HG02678 (cell line): ENCODE results near the gene CAMTA1.

Source experiments
- ATAC-seq: cut with Tn5 transposase; IDR thresholded peaks from one replicate; pipeline ENCODE4 v1.9.1; 2021; ENCODE audit warnings: mild to moderate bottlenecking, moderate library complexity; ENCODE audit not compliant: unreplicated experiment

CAMTA1 gene

GRCh38 chr1:7528386-7529198 lies 743.3 kb downstream of the CAMTA1 start:
- ATAC-seq, result no peak

- no peak for ATAC-seq
These were observed 744.7 kb downstream of the CAMTA1 start for GRCh38 chr1:7529917-7530316.

GRCh38 chr1:7531562-7532340 lies 746.5 kb downstream of the CAMTA1 start:
- no peak for ATAC-seq

- ATAC-seq, result no peak
These were observed 747.8 kb downstream of the CAMTA1 start for GRCh38 chr1:7533006-7533405.

GRCh38 chr1:7534061-7534825 lies 749.0 kb downstream of the CAMTA1 start:
- ATAC-seq, result no peak

GRCh38 chr1:7535016-7535415 lies 749.8 kb downstream of the CAMTA1 start:
- no peak for ATAC-seq

GRCh38 chr1:7535934-7536878 lies 751.0 kb downstream of the CAMTA1 start:
- ATAC-seq, result no peak

GRCh38 chr1:7536891-7537591 lies 751.8 kb downstream of the CAMTA1 start:
- ATAC-seq, result no peak

GRCh38 chr1:7538033-7538432 lies 752.8 kb downstream of the CAMTA1 start:
- ATAC-seq, result no peak

- ATAC-seq, result no peak
These were observed 753.9 kb downstream of the CAMTA1 start for GRCh38 chr1:7538849-7539768.

- ATAC-seq, result no peak
These were observed 754.5 kb downstream of the CAMTA1 start for GRCh38 chr1:7539769-7540175.

- no peak for ATAC-seq
These were observed 755.6 kb downstream of the CAMTA1 start for GRCh38 chr1:7540816-7541215.

GRCh38 chr1:7541629-7542028 lies 756.4 kb downstream of the CAMTA1 start:
- ATAC-seq, result no peak

- no peak for ATAC-seq
These were observed 758.5 kb downstream of the CAMTA1 start for GRCh38 chr1:7543718-7544090.

- ATAC-seq, result no peak
These were observed 764.3 kb downstream of the CAMTA1 start for GRCh38 chr1:7549277-7550161.

- ATAC-seq, result no peak
These were observed 765.1 kb downstream of the CAMTA1 start for GRCh38 chr1:7550261-7550865.

GRCh38 chr1:7550981-7551380 lies 765.7 kb downstream of the CAMTA1 start:
- ATAC-seq, result no peak
